GM19043 (cell line): ENCODE data around the gene IGFALS.
"Not testable (repeated sequence)": the region's sequence is repeated elsewhere in the genome, so short reads cannot be mapped to it uniquely, and the experiment has no call there.

ENCODE experiments used
- ATAC-seq: cut with Tn5 transposase; IDR thresholded peaks from one replicate; pipeline ENCODE4 v1.9.1; 2021; ENCODE audit warnings: low read depth; ENCODE audit not compliant: unreplicated experiment

Gene IGFALS

GRCh38 chr16:1818204-1818872 is 24.8 kb upstream of the IGFALS start:
- no peak for ATAC-seq

GRCh38 chr16:1817716-1818115 is 24.2 kb upstream of the IGFALS start:
- no peak for ATAC-seq

GRCh38 chr16:1817276-1817589 is 23.7 kb upstream of the IGFALS start:
- no peak for ATAC-seq

GRCh38 chr16:1816396-1817275 is 23.1 kb upstream of the IGFALS start:
- no peak for ATAC-seq

- ATAC-seq: no peak
These were observed 22.0 kb upstream of the IGFALS start for GRCh38 chr16:1815461-1815860.

- ATAC-seq: no peak
These were observed 19.2 kb upstream of the IGFALS start for GRCh38 chr16:1812732-1813163.

GRCh38 chr16:1810536-1810935 is 17.0 kb upstream of the IGFALS start:
- no peak for ATAC-seq

- no peak for ATAC-seq
These were observed 16.6 kb upstream of the IGFALS start for GRCh38 chr16:1810106-1810505.

GRCh38 chr16:1809281-1809801 is 15.8 kb upstream of the IGFALS start:
- no peak for ATAC-seq

GRCh38 chr16:1808691-1809090 is 15.2 kb upstream of the IGFALS start:
- no peak for ATAC-seq

- ATAC-seq: no peak
These were observed 14.1 kb upstream of the IGFALS start for GRCh38 chr16:1807626-1808025.

- ATAC-seq: no peak
These were observed 7.2 kb upstream of the IGFALS start for GRCh38 chr16:1800701-1801100.

- ATAC-seq: not testable (repeated sequence)
These were observed 5.8 kb upstream of the IGFALS start for GRCh38 chr16:1799263-1799662.

- no peak for ATAC-seq
These were observed 1.6 kb upstream of the IGFALS start for GRCh38 chr16:1794908-1795666.

GRCh38 chr16:1794221-1794871 is 841 bp upstream of the IGFALS start:
- ATAC-seq: no peak

GRCh38 chr16:1792836-1793577 is 498 bp downstream of the IGFALS start:
- no peak for ATAC-seq

GRCh38 chr16:1791943-1792812 is 1.3 kb downstream of the IGFALS start:
- no peak for ATAC-seq

- no peak for ATAC-seq
These were observed 2.1 kb downstream of the IGFALS start for GRCh38 chr16:1791256-1791942.
